CD4-positive, alpha-beta T cell (primary cell): Measurements from ENCODE around the gene SCAPER. TPM values are rescaled to one million over a fixed set of nuclear protein-coding genes. Genes with fewer than 3 reads are reported as not detected.
"Not testable (repeated sequence)": the region's sequence is repeated elsewhere in the genome, so short reads cannot be mapped to it uniquely, and the experiment has no call there.

Source experiments
- ATAC-seq: fragments of 200-7000 bp; cut with Tn5 transposase; one replicate; pipeline ENCODE4 v1.10.0; 2022; ENCODE audit warnings: mild to moderate bottlenecking; ENCODE audit not compliant: poor library complexity
- CTCF ChIA-PET: fragments of 350-600 bp; sonication (Branson Sonifier 250); formaldehyde crosslinking; loops from one replicate; lab custom pipeline; 2021; ENCODE audit warnings: antibody characterized with exemption, inconsistent platforms; lab: Charles Lee
- POLR2A ChIA-PET: fragments of 350-600 bp; sonication (Branson Sonifier 250); formaldehyde crosslinking; loops from one replicate; lab custom pipeline; 2021; ENCODE audit warnings: antibody characterized with exemption, inconsistent platforms; lab: Charles Lee
- DNase-seq, 14 experiments: peaks; one replicate each; pipeline ENCODE4 v3.0.0-alpha.2; 2013 to 2020; ENCODE audit warnings: mixed read lengths in 2 of 14
- H3K27ac ChIP-seq, 2 donors: one replicate each; pipeline versions ENCODE4 v1.5.1 to v1.7.0; 2013; ENCODE audit warnings: low read length in 2 of 2, low read depth in 1 of 2, mild to moderate bottlenecking in 1 of 2
- H3K27me3 ChIP-seq, 2 experiments: 1 replicate in 1 of 2; 2 replicates in 1 of 2; pipeline versions ENCODE4 v1.6.1 to v1.7.0; 2013; ENCODE audit warnings: low read length in 2 of 2, control low read depth in 1 of 2, mild to moderate bottlenecking in 1 of 2, moderate library complexity in 1 of 2; ENCODE audit not compliant: insufficient read depth in 2 of 2, control insufficient read depth in 1 of 2
- H3K36me3 ChIP-seq: one replicate; pipeline ENCODE4 v1.6.1; 2013; ENCODE audit warnings: low read length, control low read depth; ENCODE audit not compliant: insufficient read depth
- H3K4me1 ChIP-seq: one replicate; pipeline ENCODE4 v1.6.1; 2013; ENCODE audit warnings: low read length, control low read depth; ENCODE audit not compliant: insufficient read depth
- H3K4me3 ChIP-seq: one replicate; pipeline ENCODE4 v1.5.1; 2013; ENCODE audit warnings: mild to moderate bottlenecking, low read length, moderate library complexity
- H3K9me3 ChIP-seq, 2 experiments: 1 replicate in 1 of 2; 2 replicates in 1 of 2; pipeline versions ENCODE4 v1.6.1 to v1.7.0; 2013; ENCODE audit warnings: low read length in 2 of 2, mild to moderate bottlenecking in 2 of 2, control low read depth in 1 of 2, moderate library complexity in 1 of 2; ENCODE audit not compliant: control insufficient read depth in 1 of 2, insufficient read depth in 1 of 2
- H3K27ac Mint-ChIP-seq: one replicate; pipeline ENCODE4 v1.8.0; 2020; ENCODE audit warnings: mixed read lengths
- H3K27me3 Mint-ChIP-seq: one replicate; pipeline ENCODE4 v1.8.0; 2021; ENCODE audit warnings: mixed read lengths
- H3K36me3 Mint-ChIP-seq: one replicate; pipeline ENCODE4 v1.8.0; 2021; ENCODE audit warnings: low read depth, mixed read lengths
- H3K4me1 Mint-ChIP-seq: one replicate; pipeline ENCODE4 v1.8.0; 2021; ENCODE audit warnings: low read depth, mixed read lengths
- H3K4me3 Mint-ChIP-seq: one replicate; pipeline ENCODE4 v1.8.0; 2020; ENCODE audit warnings: mild to moderate bottlenecking, mixed read lengths
- H3K9me3 Mint-ChIP-seq: one replicate; pipeline ENCODE4 v1.8.0; 2020; ENCODE audit warnings: mixed read lengths
- CTCF ChIP-seq: fragments of 200-600 bp; IDR thresholded peaks from one replicate; pipeline ENCODE4 v1.8.0; 2022; ENCODE audit warnings: antibody characterized with exemption, mild to moderate bottlenecking
- intact Hi-C, 2 experiments: fragments of 100-400 bp; cut with DNase I in 1 of 2; cut with micrococcal nuclease in 1 of 2; formaldehyde crosslinking; loops; one replicate each; pipeline versions ENCODE4 v1.15.1 to v1.9.0; 2023 to 2025; cut with DNase I, micrococcal nuclease
- total RNA-seq, 174 experiments: library from RNA in 2 of 174; stranded (reverse) in 2 of 174; gene quantifications; one replicate each; pipeline ENCODE4 v1.2.3 and lab custom pipeline; 2021 to 2026

Gene SCAPER
- total RNA-seq, 2 experiments from 2014 or later = 40.3 to 41.2 TPM

GRCh38 chr15:76503121-76503520, 402.0 kb downstream of the SCAPER start:
- Mint-ChIP-seq H3K9me3 (no peaks in the 10 kb centered on the region), H3K4me3 (no peak overlapping the region), H3K4me1 (no peaks in the 10 kb centered on the region), H3K36me3 (peaks cover 38% of the 10 kb centered on the region), H3K27ac (no peak overlapping the region), H3K27me3 (no peaks in the 10 kb centered on the region)
- Histone ChIP-seq H3K36me3 (no peaks in the 10 kb centered on the region), H3K27me3 (no peaks in the 10 kb centered on the region), H3K27ac (no peak overlapping the region), H3K4me1 (no peaks in the 10 kb centered on the region), H3K4me3 (no peak overlapping the region), H3K9me3 (no peaks in the 10 kb centered on the region)
- CTCF ChIA-PET = no interaction called here
- POLR2A ChIA-PET = no interaction called here
- intact Hi-C loops = no loop called here
- no peak for ATAC-seq
- no peak for DNase-seq
- TF ChIP-seq CTCF = no peak

GRCh38 chr15:76502678-76503077, 402.5 kb downstream of the SCAPER start:
- ChIA-PET POLR2A (no interaction called here), CTCF (no interaction called here)
- Mint-ChIP-seq H3K4me3 (no peak overlapping the region), H3K9me3 (no peaks in the 10 kb centered on the region), H3K36me3 (peaks cover 34% of the 10 kb centered on the region), H3K4me1 (no peaks in the 10 kb centered on the region), H3K27me3 (no peaks in the 10 kb centered on the region), H3K27ac (no peak overlapping the region)
- Histone ChIP-seq H3K27ac (no peak overlapping the region), H3K27me3 (no peaks in the 10 kb centered on the region), H3K4me1 (no peaks in the 10 kb centered on the region), H3K9me3 (no peaks in the 10 kb centered on the region), H3K36me3 (no peaks in the 10 kb centered on the region), H3K4me3 (no peak overlapping the region)
- ATAC-seq = no peak
- no peak for DNase-seq
- no peak for TF ChIP-seq CTCF
- intact Hi-C loops = no loop called here

- H3K36me3 Mint-ChIP-seq = peaks cover 38% of the 10 kb centered on the region
- H3K9me3 Mint-ChIP-seq, POLR2A ChIA-PET, H3K4me3 ChIP-seq, H3K4me3 Mint-ChIP-seq, H3K27me3 ChIP-seq, CTCF ChIA-PET, H3K27me3 Mint-ChIP-seq, H3K9me3 ChIP-seq, DNase-seq, H3K27ac ChIP-seq, H3K4me1 Mint-ChIP-seq, ATAC-seq, H3K4me1 ChIP-seq, H3K36me3 ChIP-seq, intact Hi-C loops, H3K27ac Mint-ChIP-seq: not testable (repeated sequence)
Measured at GRCh38 chr15:76502185-76502584, 403.0 kb downstream of the SCAPER start.

GRCh38 chr15:76501726-76502125, 403.4 kb downstream of the SCAPER start:
- no peaks in the 10 kb centered on the region for H3K4me1 ChIP-seq
- no peak for DNase-seq
- H3K4me3 ChIP-seq = no peak overlapping the region
- TF ChIP-seq CTCF = no peak
- Mint-ChIP-seq H3K36me3 (peaks cover 39% of the 10 kb centered on the region), H3K27me3 (no peaks in the 10 kb centered on the region), H3K27ac (no peak overlapping the region), H3K4me1 (no peaks in the 10 kb centered on the region), H3K4me3 (no peak overlapping the region), H3K9me3 (no peaks in the 10 kb centered on the region)
- no peaks in the 10 kb centered on the region for H3K9me3 ChIP-seq
- POLR2A ChIA-PET = no interaction called here
- ATAC-seq = no peak
- no peak overlapping the region for H3K27ac ChIP-seq
- H3K36me3 ChIP-seq = no peaks in the 10 kb centered on the region
- CTCF ChIA-PET = no interaction called here
- no peaks in the 10 kb centered on the region for H3K27me3 ChIP-seq
- intact Hi-C loops = no loop called here
